GM12873 (cell line): ENCODE measurements around the gene GNG11.

Source experiments
- TF ChIP-seq, protein P1 (sequence below): IDR thresholded peaks from 2 replicates; pipeline ENCODE4 v1.5.1; 2012; ENCODE audit warnings: low read depth, mild to moderate bottlenecking, moderate library complexity, low read length, control low read depth; ENCODE audit not compliant: insufficient read depth; ENCODE audit errors: missing control alignments

The GNG11 gene

DNA sequence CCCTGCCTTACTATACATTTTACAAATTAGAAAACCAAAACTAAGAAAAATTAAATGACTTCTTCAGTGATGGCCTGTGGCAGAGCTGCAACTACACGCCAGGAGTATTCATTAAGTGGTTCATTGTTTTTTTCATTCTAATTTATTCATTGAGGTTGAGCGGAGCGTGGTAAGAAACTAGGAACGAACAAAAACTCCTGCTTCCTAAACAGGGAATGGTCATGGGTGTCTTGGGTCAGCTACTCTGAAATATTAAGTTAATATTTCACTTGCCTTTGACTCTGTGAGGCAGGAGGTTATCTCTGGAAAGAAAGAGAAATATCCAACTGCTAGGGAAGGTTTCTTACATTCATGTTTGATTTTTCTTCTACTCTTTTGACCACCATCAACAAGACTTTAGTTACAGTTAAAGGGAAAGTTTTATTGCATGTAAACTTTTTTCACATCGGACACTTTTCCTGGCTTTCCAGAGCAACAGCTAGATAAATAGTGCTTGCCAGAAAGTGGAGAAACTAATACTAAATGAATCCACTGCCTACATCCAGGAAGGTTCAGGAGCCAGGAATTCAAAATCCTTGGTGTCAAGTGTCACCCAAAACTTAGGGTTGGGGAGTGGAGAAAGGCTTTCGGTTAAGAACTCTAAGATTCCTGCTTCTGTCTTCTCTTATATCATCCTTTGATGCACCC is 896 bp upstream of the GNG11 start:
- TF ChIP-seq, protein P1, sequence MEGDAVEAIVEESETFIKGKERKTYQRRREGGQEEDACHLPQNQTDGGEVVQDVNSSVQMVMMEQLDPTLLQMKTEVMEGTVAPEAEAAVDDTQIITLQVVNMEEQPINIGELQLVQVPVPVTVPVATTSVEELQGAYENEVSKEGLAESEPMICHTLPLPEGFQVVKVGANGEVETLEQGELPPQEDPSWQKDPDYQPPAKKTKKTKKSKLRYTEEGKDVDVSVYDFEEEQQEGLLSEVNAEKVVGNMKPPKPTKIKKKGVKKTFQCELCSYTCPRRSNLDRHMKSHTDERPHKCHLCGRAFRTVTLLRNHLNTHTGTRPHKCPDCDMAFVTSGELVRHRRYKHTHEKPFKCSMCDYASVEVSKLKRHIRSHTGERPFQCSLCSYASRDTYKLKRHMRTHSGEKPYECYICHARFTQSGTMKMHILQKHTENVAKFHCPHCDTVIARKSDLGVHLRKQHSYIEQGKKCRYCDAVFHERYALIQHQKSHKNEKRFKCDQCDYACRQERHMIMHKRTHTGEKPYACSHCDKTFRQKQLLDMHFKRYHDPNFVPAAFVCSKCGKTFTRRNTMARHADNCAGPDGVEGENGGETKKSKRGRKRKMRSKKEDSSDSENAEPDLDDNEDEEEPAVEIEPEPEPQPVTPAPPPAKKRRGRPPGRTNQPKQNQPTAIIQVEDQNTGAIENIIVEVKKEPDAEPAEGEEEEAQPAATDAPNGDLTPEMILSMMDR: no peak

DNA sequence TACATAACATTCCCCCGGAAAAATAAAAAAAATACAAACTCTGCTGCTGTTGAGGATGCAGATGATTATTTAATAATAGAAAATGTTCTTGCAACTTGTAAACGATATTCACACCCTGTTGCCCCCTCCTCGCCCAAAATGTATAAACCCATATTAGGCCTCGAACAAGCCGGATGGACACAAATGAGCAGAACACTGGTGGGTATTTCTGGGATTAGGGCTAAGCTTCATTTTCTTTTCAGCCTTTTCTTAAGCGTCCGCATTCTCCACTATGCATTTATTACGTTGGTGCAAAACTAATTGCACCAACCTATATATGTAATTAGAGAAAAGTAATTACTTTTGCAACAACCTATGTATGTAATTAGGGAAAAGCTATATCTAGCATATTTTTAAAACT is 349 bp upstream of the GNG11 start:
- TF ChIP-seq, protein P1: no peak

DNA sequence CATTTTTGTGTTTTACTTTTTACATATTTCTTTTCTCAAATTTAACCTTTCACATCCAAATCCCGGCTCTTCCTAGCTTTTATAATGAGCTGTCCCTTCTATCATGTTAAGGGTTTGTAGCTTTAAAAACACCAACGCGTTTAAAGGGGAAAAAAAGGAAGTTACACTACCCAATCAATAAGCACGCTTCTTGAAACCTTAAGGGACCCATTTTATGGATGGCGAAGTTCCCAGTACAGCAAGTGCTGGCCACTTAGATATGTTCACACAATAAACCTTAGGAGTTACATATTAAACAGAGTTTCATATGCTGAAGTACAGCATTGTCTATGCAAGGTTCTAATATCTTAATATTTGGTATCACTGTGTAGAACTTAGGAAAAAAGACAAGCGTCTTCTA is 1.8 kb downstream of the GNG11 start:
- TF ChIP-seq, protein P1: no peak

DNA sequence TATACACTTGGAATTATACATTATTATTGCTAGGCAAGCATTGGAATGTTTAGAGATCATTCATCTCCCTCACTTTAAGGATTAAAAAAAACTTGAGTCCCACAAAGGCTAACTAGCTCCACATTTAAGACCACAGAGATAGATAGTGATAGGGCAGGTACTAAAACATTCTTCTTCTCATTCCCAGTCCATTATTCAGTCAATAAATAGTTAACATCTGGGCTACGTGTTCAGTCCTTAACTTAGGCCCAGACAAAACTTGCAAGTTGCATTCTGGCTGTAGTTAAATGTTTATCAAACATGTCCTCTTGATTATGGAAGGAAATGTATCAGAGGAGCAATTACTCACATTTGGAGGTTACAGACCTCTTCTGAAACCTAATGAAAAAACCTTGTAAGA is 2.4 kb downstream of the GNG11 start:
- TF ChIP-seq, protein P1: no peak

DNA sequence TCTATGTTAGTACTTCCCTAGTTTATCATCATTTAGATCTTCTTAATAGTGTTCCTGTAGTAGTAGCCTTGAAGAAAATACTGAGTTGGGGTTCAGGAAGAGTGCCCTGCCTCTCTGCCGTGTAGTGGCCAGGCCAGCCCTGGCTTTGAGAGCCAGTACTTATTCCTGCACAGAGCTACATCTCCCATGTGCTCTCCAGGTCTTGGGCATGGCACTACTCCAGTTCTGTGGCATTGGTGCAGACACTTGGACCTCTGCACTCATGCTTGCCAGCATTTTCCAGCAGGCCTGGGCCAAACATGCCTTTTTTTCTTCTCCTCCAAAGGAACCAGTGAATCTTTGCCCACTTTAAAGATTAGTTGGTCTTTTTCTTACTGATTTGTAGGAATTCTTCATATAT is 5.3 kb downstream of the GNG11 start:
- TF ChIP-seq, protein P1: no peak

DNA sequence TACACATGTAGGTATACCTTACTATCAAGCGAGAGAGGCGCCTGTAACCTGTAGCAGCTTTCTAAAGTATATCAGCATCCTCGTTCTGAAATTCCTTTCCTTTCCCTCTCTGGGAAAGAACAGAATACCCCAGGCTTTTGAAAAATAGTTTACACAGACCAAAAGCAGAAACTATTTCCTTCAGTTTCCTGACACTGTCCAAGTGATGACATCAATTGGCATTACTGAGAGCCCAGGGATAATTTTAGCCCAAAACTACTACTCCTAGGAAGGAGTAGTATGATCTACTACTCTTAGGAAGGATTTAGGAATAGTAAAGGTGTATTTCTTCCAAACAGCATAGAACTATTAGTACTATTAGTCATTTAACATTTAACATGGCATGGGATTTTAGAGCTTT is 6.0 kb downstream of the GNG11 start:
- TF ChIP-seq, protein P1: no peak

DNA sequence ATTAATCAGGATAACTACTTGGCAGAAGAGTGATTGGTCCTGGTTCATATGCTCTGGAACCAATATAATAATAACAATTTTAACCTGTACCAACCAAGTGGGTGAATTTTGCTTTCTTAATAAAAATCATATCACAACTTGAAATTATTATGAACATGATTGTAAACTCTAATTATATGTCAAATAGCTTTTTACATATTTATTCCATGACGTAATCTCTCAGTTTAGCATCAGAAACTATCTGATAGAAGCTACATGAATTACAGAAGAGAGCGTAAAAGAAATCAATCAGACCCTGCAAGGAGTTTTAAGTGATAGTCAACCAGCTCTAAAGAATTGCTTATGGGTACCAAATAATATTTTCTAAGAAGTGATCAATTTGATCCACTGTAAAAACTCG is 10.1 kb downstream of the GNG11 start:
- TF ChIP-seq, protein P1: no peak
